OCI-LY1 (cell line): Measurements from ENCODE around the gene CERS3.

Source experiments
- CTCF ChIP-seq: fragments of 200-600 bp; sonication (generic), shearing (Covaris generic); IDR thresholded peaks from 2 replicates; pipeline ENCODE4 v1.5.1; 2017; ENCODE audit warnings: mild to moderate bottlenecking, antibody characterized with exemption, low read length, moderate library complexity, mixed read lengths
- EZH2 ChIP-seq: fragments of 200-600 bp; sonication (generic), shearing (Covaris generic); IDR thresholded peaks from 2 replicates; pipeline ENCODE4 v1.8.0; 2017; ENCODE audit warnings: borderline replicate concordance, mixed run types, mild to moderate bottlenecking, antibody characterized with exemption, low read length, moderate library complexity, mixed read lengths

DNA sequence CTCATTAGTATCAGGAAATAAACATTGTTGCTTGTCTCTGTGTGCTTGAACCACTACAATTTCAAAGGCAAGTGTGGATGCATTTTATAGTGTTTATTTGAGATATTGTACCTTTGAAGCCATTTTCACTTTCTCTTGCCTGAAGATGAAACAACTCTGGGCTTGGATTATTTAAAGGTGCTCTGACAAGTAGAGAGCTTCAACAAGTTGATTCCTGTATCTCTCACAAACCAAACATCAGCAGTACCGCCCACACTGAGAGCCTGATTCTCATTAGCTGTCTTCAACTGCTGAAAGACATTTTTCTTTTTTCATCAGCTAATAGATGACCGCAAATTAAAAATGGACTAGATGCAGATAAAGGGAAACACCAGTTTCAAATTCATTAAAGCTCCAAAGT lies 806 bp upstream of the CERS3 start:
- no peak for TF ChIP-seq CTCF
- no peak for TF ChIP-seq EZH2
